ENCODE data around the gene DDIT3. TPM values are rescaled to one million over a fixed set of nuclear protein-coding genes. Genes with fewer than 3 reads are reported as not detected.
"Not testable (repeated sequence)": the region's sequence is repeated elsewhere in the genome, so short reads cannot be mapped to it uniquely, and the experiment has no call there.

The DDIT3 gene
- total RNA-seq, 2 donors from 2014 or later = 9.9 to 12.4 TPM

GRCh38 chr12:57518920-57519795 is 1.2 kb downstream of the DDIT3 start:
- peaks cover 14% of the 10 kb centered on the region for H3K4me1 ChIP-seq (ENCODE audit: control insufficient read depth, insufficient read depth, low read length)
- TF ChIP-seq, protein P1, sequence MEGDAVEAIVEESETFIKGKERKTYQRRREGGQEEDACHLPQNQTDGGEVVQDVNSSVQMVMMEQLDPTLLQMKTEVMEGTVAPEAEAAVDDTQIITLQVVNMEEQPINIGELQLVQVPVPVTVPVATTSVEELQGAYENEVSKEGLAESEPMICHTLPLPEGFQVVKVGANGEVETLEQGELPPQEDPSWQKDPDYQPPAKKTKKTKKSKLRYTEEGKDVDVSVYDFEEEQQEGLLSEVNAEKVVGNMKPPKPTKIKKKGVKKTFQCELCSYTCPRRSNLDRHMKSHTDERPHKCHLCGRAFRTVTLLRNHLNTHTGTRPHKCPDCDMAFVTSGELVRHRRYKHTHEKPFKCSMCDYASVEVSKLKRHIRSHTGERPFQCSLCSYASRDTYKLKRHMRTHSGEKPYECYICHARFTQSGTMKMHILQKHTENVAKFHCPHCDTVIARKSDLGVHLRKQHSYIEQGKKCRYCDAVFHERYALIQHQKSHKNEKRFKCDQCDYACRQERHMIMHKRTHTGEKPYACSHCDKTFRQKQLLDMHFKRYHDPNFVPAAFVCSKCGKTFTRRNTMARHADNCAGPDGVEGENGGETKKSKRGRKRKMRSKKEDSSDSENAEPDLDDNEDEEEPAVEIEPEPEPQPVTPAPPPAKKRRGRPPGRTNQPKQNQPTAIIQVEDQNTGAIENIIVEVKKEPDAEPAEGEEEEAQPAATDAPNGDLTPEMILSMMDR (conservative IDR thresholded peaks at IDR 0.05) = no peak
- Mint-ChIP-seq H3K4me3 (peak overlapping the region; percentile 93), H3K4me1 (peaks cover 56% of the 10 kb centered on the region), H3K27ac (peak overlapping the region; percentile 99), H3K27me3 (ENCODE audit: insufficient read depth) (no peaks in the 10 kb centered on the region), H3K36me3 (ENCODE audit: low read depth) (peaks cover 49% of the 10 kb centered on the region), H3K9me3 (no peaks in the 10 kb centered on the region)
- no peak for DNase-seq
- H3K9me3 ChIP-seq (ENCODE audit: control insufficient read depth, low read length) = no peaks in the 10 kb centered on the region
- H3K9ac ChIP-seq (ENCODE audit: extremely low read depth, low read length, poor library complexity, severe bottlenecking) = peak overlapping the region; percentile 98
- peak overlapping the region; percentile 96 for H3K4me3 ChIP-seq (ENCODE audit: low read length)
- peaks cover 56% of the 10 kb centered on the region for H3K36me3 ChIP-seq (ENCODE audit: control insufficient read depth, insufficient read depth, low read length)
- H3K27me3 ChIP-seq (ENCODE audit: control insufficient read depth, insufficient read depth, low read length, poor library complexity, severe bottlenecking) = no peaks in the 10 kb centered on the region
- peak overlapping the region; percentile 93 for H3K27ac ChIP-seq (ENCODE audit: low read depth, low read length)
- 32 to 54% methylated on average over 2 to 7 of the region's 7 CpGs for WGBS, 2 experiments (ENCODE audit: insufficient coverage in 1 of 2, insufficient read length in 1 of 2)

DNA sequence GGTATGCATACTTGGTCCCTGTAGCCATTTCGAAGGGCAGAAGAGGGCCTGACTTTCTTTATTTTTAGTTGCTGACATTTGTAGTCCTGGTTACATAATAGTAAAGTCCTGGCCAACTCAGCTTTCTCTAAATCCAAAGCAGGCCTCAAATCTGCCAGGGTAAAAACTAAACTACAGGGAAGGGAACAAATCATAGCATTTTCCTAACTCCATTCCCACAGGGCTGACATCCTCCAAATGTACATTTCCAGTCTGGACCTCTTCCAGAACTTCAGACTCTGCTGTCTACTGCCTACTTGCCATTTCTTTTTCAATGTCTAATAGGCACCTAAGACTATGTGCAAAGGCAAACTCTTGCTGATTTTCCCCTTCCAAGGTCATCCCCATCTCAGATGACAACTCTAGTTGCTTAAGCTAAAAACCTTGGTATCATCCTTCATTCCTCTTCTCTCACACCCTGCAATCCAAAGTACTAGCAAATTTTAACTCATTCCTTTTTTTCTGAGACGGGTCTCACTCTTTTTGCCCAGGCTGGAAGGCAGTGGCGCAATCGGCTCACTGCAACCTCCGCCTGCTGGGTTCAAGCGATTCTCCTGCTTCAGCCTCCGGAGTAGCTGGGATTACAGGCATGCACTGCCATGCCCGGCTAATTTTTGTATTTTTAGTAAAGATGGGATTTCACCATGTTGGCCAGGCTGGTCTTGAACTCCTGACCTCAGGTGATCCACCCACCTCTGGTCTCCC is 2.0 kb downstream of the DDIT3 start:
- H3K4me3 Mint-ChIP-seq = peak overlapping the region; percentile 93
- H3K9me3 ChIP-seq (ENCODE audit: control insufficient read depth, low read length) = no peaks in the 10 kb centered on the region
- H3K27ac Mint-ChIP-seq = no peak overlapping the region
- H3K4me1 Mint-ChIP-seq = peaks cover 48% of the 10 kb centered on the region
- H3K9me3 Mint-ChIP-seq = no peaks in the 10 kb centered on the region
- 92 to 97% methylated on average over 6 to 8 of the region's 8 CpGs for WGBS, 2 experiments (ENCODE audit: insufficient coverage in 1 of 2, insufficient read length in 1 of 2)
- peaks cover 52% of the 10 kb centered on the region for H3K36me3 Mint-ChIP-seq (ENCODE audit: low read depth)
- peak overlapping the region; percentile 96 for H3K4me3 ChIP-seq (ENCODE audit: low read length)
- peak overlapping the region; percentile 98 for H3K9ac ChIP-seq (ENCODE audit: extremely low read depth, low read length, poor library complexity, severe bottlenecking)
- no peak for DNase-seq
- H3K27me3 Mint-ChIP-seq (ENCODE audit: insufficient read depth) = no peaks in the 10 kb centered on the region
- peaks cover 14% of the 10 kb centered on the region for H3K4me1 ChIP-seq (ENCODE audit: control insufficient read depth, insufficient read depth, low read length)
- no peaks in the 10 kb centered on the region for H3K27me3 ChIP-seq (ENCODE audit: control insufficient read depth, insufficient read depth, low read length, poor library complexity, severe bottlenecking)
- TF ChIP-seq, protein P1 (conservative IDR thresholded peaks at IDR 0.05) = no peak
- H3K36me3 ChIP-seq (ENCODE audit: control insufficient read depth, insufficient read depth, low read length) = peaks cover 57% of the 10 kb centered on the region
- H3K27ac ChIP-seq (ENCODE audit: low read depth, low read length) = no peak overlapping the region

DNA sequence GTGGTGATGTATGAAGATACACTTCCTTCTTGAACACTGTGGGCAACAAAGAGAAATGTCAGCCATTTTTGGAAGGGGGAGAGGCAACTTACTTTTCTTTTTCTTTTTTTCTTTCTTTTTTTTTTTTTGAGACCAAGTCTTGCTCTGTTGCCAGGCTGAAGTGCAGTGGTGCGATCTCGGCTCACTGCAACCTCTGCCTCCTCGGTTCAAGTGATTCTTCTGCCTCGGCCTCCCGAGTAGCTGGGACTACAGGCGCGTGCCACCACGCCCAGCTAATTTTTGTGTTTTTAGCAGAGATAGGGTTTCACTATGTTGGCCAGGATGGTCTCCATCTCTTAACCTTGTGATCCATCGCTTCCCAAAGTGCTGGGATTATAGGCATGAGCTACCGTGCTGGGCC is 2.6 kb downstream of the DDIT3 start:
- Mint-ChIP-seq H3K27ac (peak overlapping the region; percentile 79), H3K36me3 (ENCODE audit: low read depth) (peaks cover 59% of the 10 kb centered on the region), H3K4me1 (peaks cover 45% of the 10 kb centered on the region)
- Histone ChIP-seq H3K36me3 (ENCODE audit: control insufficient read depth, insufficient read depth, low read length) (peaks cover 64% of the 10 kb centered on the region), H3K4me1 (ENCODE audit: control insufficient read depth, insufficient read depth, low read length) (peaks cover 14% of the 10 kb centered on the region), H3K4me3 (ENCODE audit: low read length) (peak overlapping the region; percentile 96)
- not testable (repeated sequence) for H3K9me3 Mint-ChIP-seq; H3K9me3 ChIP-seq (ENCODE audit: control insufficient read depth, low read length); H3K27me3 ChIP-seq (ENCODE audit: control insufficient read depth, insufficient read depth, low read length, poor library complexity, severe bottlenecking); DNase-seq; H3K27me3 Mint-ChIP-seq (ENCODE audit: insufficient read depth); H3K27ac ChIP-seq (ENCODE audit: low read depth, low read length); H3K4me3 Mint-ChIP-seq; H3K9ac ChIP-seq (ENCODE audit: extremely low read depth, low read length, poor library complexity, severe bottlenecking)
- 92 to 94% methylated on average over 7 to 10 of the region's 10 CpGs for WGBS, 2 experiments (ENCODE audit: insufficient coverage in 1 of 2, insufficient read length in 1 of 2)

Measured in endodermal cell (in vitro differentiated cells).